ENCODE results near the gene SLC22A23. TPM values are rescaled to one million over a fixed set of nuclear protein-coding genes. Genes with fewer than 3 reads are reported as not detected.

Gene SLC22A23
- total RNA-seq, 1 experiment from 2014 or later = 6.8 TPM

- H4K91ac ChIP-seq (ENCODE audit: insufficient read length, low read depth, low read length) = no peak overlapping the region
- no peak overlapping the region for H2BK5ac ChIP-seq (ENCODE audit: insufficient read length, low read length)
- no peak overlapping the region for H3K23ac ChIP-seq (ENCODE audit: insufficient read length, low read depth, low read length)
- no peaks in the 10 kb centered on the region for H3K23me2 ChIP-seq (ENCODE audit: insufficient read length, low read depth, low read length, poor library complexity, severe bottlenecking)
- H3K56ac ChIP-seq (ENCODE audit: insufficient read length, low read depth, low read length) = no peak overlapping the region
- no peak for TF ChIP-seq CTCF (conservative IDR thresholded peaks at IDR 0.05)
- no peak overlapping the region for H2BK120ac ChIP-seq (ENCODE audit: low read depth, low read length, poor library complexity, severe bottlenecking)
- H3K4me1 ChIP-seq (ENCODE audit: insufficient read depth, low read length) = peaks cover 12% of the 10 kb centered on the region; the same call in 1 of the 2 replicates
- H3K14ac ChIP-seq (ENCODE audit: insufficient read depth, low read length) = no peak overlapping the region
- no peak overlapping the region for H3K18ac ChIP-seq (ENCODE audit: insufficient read length, low read depth, low read length)
- no peaks in the 10 kb centered on the region for H3K79me1 ChIP-seq (ENCODE audit: insufficient read depth, low read depth, low read length, poor library complexity, severe bottlenecking)
- H3T11ph ChIP-seq (ENCODE audit: low read length) = no peak overlapping the region
- peaks cover 32 to 43% of the 10 kb centered on the region in 2 experiments for H3K4me1 Mint-ChIP-seq
- no peak overlapping the region for H2AK5ac ChIP-seq (ENCODE audit: insufficient read length, low read length)
- H3K27ac ChIP-seq (ENCODE audit: insufficient read length, low read depth, low read length) = no peak overlapping the region
- no peaks in the 10 kb centered on the region for H3K9me3 ChIP-seq (ENCODE audit: control insufficient read depth, low read depth, low read length)
- H3K27me3 ChIP-seq (ENCODE audit: insufficient read depth, low read length) = no peaks in the 10 kb centered on the region
- H3K4me3 Mint-ChIP-seq = no peak overlapping the region
- H4K8ac ChIP-seq (replicated peaks; ENCODE audit: insufficient read length, low read depth, low read length) = no peak overlapping the region
- H3K9me3 Mint-ChIP-seq = no peaks in the 10 kb centered on the region; a peak in 1 of 5 replicates
- H4K20me1 ChIP-seq (ENCODE audit: control insufficient read depth, insufficient read depth, insufficient read length) = no peaks in the 10 kb centered on the region
- no peak overlapping the region for H3K4me2 ChIP-seq (ENCODE audit: insufficient read depth, insufficient read length, low read length)
- no peak overlapping the region for H3K9ac ChIP-seq (ENCODE audit: extremely low read depth, insufficient read length, low read length)
- no peak overlapping the region for H2AFZ ChIP-seq (ENCODE audit: low read length)
- no peak overlapping the region for H3K4ac ChIP-seq (ENCODE audit: low read depth, low read length)
- DNase-seq = no peak
- no peak overlapping the region for H2BK12ac ChIP-seq (ENCODE audit: insufficient read length, low read depth, low read length)
- no peaks in the 10 kb centered on the region for H3K27me3 Mint-ChIP-seq (ENCODE audit: low read depth)
- no peak overlapping the region for H2BK20ac ChIP-seq (ENCODE audit: low read depth, low read length, poor library complexity, severe bottlenecking)
- no peak overlapping the region for H3K27ac Mint-ChIP-seq
- peaks cover 0 to 12% (median 2%) of the 10 kb centered on the region in 3 experiments; a peak in 3 of 7 replicates for H3K36me3 Mint-ChIP-seq (ENCODE audit: insufficient read depth in 1 of 3, low read depth in 3 of 3)
- no peak overlapping the region for H4K5ac ChIP-seq (ENCODE audit: insufficient read length, low read depth, low read length)
- peaks cover 16% of the 10 kb centered on the region; the same call in 1 of the 2 replicates for H3K79me2 ChIP-seq (ENCODE audit: insufficient read depth, low read length)
- no peak overlapping the region for H2BK15ac ChIP-seq (ENCODE audit: low read depth, low read length)
- WGBS (ENCODE audit: extremely low coverage, insufficient read length, low lambda C conversion rate) = no CpG with 5 or more reads among the region's 3 CpGs
These were observed 28.1 kb downstream of the SLC22A23 start for GRCh38 chr6:3428700-3429099.
